Tibial nerve (tissue), 4 donors: ENCODE results near the gene SLC16A2. TPM values are rescaled to one million over a fixed set of nuclear protein-coding genes. Genes with fewer than 3 reads are reported as not detected.

ENCODE experiments used
- DNase-seq, 2 donors: peaks; one replicate each; pipeline ENCODE4 v3.0.0-alpha.2; 2019; ENCODE audit warnings: low spot score in 2 of 2
- H3K27ac ChIP-seq, 4 donors: fragments of 200-600 bp; sonication (generic) in 3 of 4; one replicate each; pipeline ENCODE4 v1.5.1; 2017 to 2019; ENCODE audit warnings: mild to moderate bottlenecking in 1 of 4
- H3K27me3 ChIP-seq, 2 donors: fragments of 200-600 bp; sonication (generic) in 1 of 2; one replicate each; pipeline versions ENCODE4 v1.5.1 to v1.6.0; 2017 to 2019
- H3K36me3 ChIP-seq, 3 donors: fragments of 200-600 bp; sonication (generic); one replicate each; pipeline ENCODE4 v1.5.1; 2018 to 2019
- H3K4me1 ChIP-seq, 4 donors: fragments of 200-600 bp; sonication (generic) in 3 of 4; one replicate each; pipeline ENCODE4 v1.5.1; 2017 to 2019
- H3K4me3 ChIP-seq, 4 donors: fragments of 200-600 bp; sonication (generic) in 3 of 4; one replicate each; pipeline ENCODE4 v1.5.1; 2017 to 2019; ENCODE audit warnings: mild to moderate bottlenecking in 1 of 4, moderate library complexity in 1 of 4
- H3K9me3 ChIP-seq, 4 donors: fragments of 200-600 bp; sonication (generic) in 3 of 4; one replicate each; pipeline ENCODE4 v1.5.1; 2017 to 2019
- EP300 ChIP-seq, 2 donors: sonication (generic); formaldehyde crosslinking; IDR thresholded peaks; one replicate each; pipeline ENCODE4 v1.6.1; 2017; ENCODE audit warnings: antibody characterized with exemption in 2 of 2, mild to moderate bottlenecking in 1 of 2
- POLR2A ChIP-seq, 2 donors: fragments of 450-650 bp; IDR thresholded peaks; one replicate each; pipeline ENCODE4 v1.6.1; 2017; ENCODE audit warnings: antibody characterized with exemption in 2 of 2, mild to moderate bottlenecking in 2 of 2, moderate library complexity in 2 of 2
- WGBS, 2 donors: methylation state at CpG; one replicate each; pipeline ENCODE4 v1.1.5; 2018; 5-methylcytosine and 5-hydroxymethylcytosine counted together
- total RNA-seq, 4 donors: library from RNA; depleted of rRNA; stranded (reverse); fragments of >200 nt; gene quantifications; one replicate each; pipeline ENCODE4 v1.1.0, GENCODE V29; 2016
- TF ChIP-seq, protein P1 (sequence below), 5 experiments: fragments of 200-600 bp in 3 of 5; fragments of 450-650 bp in 2 of 5; sonication (generic) in 3 of 5; IDR thresholded peaks; one replicate each; pipeline ENCODE4 v1.5.1; 2016 to 2019; ENCODE audit warnings: antibody characterized with exemption in 5 of 5, mild to moderate bottlenecking in 3 of 5, moderate library complexity in 2 of 5

SLC16A2 gene
- total RNA-seq, 4 donors from 2014 or later = 9.2 to 13.3 (median 10.8) TPM

GRCh38 chrX:74420196-74421035 is 877 bp upstream of the SLC16A2 start:
- peak in 1 of 2 donors; percentile 32 for TF ChIP-seq POLR2A (IDR thresholded peaks at IDR 0.05)
- TF ChIP-seq, protein P1, sequence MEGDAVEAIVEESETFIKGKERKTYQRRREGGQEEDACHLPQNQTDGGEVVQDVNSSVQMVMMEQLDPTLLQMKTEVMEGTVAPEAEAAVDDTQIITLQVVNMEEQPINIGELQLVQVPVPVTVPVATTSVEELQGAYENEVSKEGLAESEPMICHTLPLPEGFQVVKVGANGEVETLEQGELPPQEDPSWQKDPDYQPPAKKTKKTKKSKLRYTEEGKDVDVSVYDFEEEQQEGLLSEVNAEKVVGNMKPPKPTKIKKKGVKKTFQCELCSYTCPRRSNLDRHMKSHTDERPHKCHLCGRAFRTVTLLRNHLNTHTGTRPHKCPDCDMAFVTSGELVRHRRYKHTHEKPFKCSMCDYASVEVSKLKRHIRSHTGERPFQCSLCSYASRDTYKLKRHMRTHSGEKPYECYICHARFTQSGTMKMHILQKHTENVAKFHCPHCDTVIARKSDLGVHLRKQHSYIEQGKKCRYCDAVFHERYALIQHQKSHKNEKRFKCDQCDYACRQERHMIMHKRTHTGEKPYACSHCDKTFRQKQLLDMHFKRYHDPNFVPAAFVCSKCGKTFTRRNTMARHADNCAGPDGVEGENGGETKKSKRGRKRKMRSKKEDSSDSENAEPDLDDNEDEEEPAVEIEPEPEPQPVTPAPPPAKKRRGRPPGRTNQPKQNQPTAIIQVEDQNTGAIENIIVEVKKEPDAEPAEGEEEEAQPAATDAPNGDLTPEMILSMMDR (IDR thresholded peaks at IDR 0.05) = no peak
- TF ChIP-seq EP300 (IDR thresholded peaks at IDR 0.05) = peak in 1 of 2 donors; percentile 48
- Histone ChIP-seq H3K36me3 (no peaks in the 10 kb centered on the region), H3K27me3 (peaks cover 0 to 25% of the 10 kb centered on the region in 2 donors), H3K27ac (peak overlapping the region; percentile 63 to 94 (median 88)), H3K4me3 (peak overlapping the region; percentile 45 to 63 (median 50)), H3K9me3 (no peaks in the 10 kb centered on the region), H3K4me1 (peaks cover 0 to 15% (median 0%) of the 10 kb centered on the region in 4 donors)
- 0 to 38% methylated on average over 1 to 48 of the region's 54 CpGs for WGBS, 2 donors
- peak; percentile 30 to 35 for DNase-seq

DNA sequence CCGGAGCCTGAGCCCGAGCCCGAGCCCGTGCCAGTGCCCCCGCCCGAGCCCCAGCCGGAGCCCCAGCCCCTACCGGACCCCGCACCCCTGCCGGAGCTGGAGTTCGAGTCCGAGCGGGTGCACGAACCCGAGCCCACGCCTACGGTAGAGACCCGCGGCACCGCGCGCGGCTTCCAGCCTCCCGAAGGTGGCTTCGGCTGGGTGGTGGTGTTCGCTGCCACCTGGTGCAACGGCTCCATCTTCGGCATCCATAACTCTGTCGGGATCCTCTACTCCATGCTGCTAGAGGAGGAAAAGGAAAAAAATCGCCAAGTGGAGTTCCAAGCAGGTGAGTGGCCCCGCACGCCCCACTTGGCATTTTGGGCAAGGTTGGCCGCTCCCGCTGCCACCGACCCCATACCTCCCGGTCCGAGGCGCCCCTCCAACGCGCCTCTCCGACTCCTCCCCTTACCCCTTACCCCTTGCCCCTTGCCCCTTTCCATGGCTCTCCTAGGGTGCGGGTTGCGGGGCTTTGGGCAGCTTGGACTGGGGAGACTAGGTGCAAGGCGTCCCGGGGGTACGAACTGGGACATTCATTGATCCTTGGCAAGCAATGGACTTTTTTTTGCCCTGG is 553 bp downstream of the SLC16A2 start:
- H3K27ac ChIP-seq = peak overlapping the region; percentile 63 to 94 (median 80)
- no peak for DNase-seq
- no peak for TF ChIP-seq EP300 (IDR thresholded peaks at IDR 0.05)
- TF ChIP-seq, protein P1 (IDR thresholded peaks at IDR 0.05) = no peak
- TF ChIP-seq POLR2A (IDR thresholded peaks at IDR 0.05) = no peak
- no peaks in the 10 kb centered on the region for H3K9me3 ChIP-seq
- H3K4me3 ChIP-seq = peak overlapping the region; percentile 45 to 63 (median 50)
- H3K36me3 ChIP-seq = no peaks in the 10 kb centered on the region
- peaks cover 0 to 15% (median 0%) of the 10 kb centered on the region in 4 donors for H3K4me1 ChIP-seq
- peaks cover 0 to 27% of the 10 kb centered on the region in 2 donors for H3K27me3 ChIP-seq
- 0 to 45% methylated on average over 15 to 37 of the region's 46 CpGs for WGBS, 2 donors

DNA sequence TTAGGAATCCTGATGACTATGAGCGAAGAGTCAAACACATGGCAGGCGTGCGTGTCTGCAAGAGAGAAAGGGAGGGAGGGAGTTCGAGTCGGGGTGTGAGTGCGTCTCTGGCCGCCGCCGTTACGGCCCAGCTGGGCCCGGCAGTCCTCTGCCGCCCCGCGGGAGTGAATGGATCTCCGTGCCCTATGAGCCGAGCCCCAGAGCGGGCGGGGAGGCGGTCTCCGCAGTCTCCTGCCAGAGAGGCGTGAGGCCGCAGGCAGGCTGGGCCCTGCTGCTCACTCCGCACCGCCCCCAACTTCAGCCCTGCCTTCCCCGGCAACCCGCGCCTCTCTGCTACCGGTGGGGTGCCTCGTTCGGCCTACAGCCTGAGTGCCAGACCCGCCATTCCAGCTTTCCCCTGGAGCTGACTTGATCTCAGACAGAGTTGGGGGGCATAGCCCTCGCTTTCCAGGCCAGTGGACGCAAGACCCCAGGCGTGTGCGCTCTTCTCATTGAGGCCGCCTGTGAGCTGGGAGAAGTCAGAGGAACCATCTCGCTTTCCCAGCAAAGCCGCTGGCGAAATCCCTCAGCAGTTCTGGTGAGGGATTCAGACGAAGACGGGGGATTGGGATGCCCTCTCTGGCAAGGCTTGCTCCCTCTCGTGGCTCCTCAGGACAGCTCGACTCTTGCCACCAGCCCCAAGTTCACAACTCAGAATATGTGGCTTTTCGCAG is 1.4 kb downstream of the SLC16A2 start:
- TF ChIP-seq, protein P1 (IDR thresholded peaks at IDR 0.05) = no peak
- TF ChIP-seq EP300 (IDR thresholded peaks at IDR 0.05) (no peak), POLR2A (IDR thresholded peaks at IDR 0.05) (no peak)
- peaks cover 0 to 29% of the 10 kb centered on the region in 2 donors for H3K27me3 ChIP-seq
- no peaks in the 10 kb centered on the region for H3K9me3 ChIP-seq
- H3K4me1 ChIP-seq = peaks cover 0 to 15% (median 0%) of the 10 kb centered on the region in 4 donors
- H3K4me3 ChIP-seq = peak overlapping the region; percentile 45 to 63 (median 50)
- no peaks in the 10 kb centered on the region for H3K36me3 ChIP-seq
- DNase-seq = peak in 1 of 2 donors; percentile 20
- 29 to 83% methylated on average over 1 to 44 of the region's 44 CpGs for WGBS, 2 donors
- peak overlapping the region; percentile 36 to 94 (median 80) for H3K27ac ChIP-seq

DNA sequence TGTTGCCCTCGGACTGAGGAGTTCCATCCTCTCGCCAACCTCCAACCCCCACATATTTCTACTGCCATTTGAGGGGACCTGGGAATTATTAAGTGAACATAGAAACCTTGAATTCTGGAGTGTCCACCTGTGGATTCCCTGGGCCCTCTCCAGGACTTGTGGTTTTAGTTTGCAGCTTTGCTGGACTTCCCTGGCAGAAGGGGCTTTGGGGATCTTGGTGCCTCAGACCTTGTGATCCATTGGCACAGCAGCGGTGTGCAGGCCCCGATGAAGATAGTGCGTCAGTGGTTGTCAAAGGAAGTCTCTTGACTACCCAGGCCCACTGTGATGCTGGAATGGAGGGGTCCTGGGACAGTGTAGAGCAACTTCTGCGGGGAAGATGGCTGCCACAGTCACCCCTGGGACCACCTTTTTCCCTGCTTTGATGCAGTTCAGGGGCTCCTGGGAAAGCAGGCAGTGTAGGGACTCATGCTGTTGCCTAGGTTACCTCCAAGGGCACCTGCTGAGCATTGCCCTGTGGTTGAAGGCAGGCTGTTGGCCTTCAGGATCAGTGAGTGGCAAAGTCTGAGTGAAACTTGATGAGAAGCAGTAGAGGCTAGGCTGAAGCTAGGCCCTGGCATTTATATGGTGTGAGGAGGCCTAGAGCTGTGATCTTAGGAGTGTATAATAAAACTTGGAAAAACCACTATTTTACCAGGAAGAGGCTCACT is 2.2 kb downstream of the SLC16A2 start:
- TF ChIP-seq, protein P1 (IDR thresholded peaks at IDR 0.05) = no peak
- TF ChIP-seq EP300 (IDR thresholded peaks at IDR 0.05) = no peak
- TF ChIP-seq POLR2A (IDR thresholded peaks at IDR 0.05) = no peak
- peaks cover 0 to 36% of the 10 kb centered on the region in 2 donors for H3K27me3 ChIP-seq
- H3K27ac ChIP-seq = peak overlapping the region in 3 of 4 donors; percentile 68 to 94 (median 91)
- WGBS, 2 donors = 69 to 73% methylated on average over 5 to 6 of the region's 6 CpGs
- no peaks in the 10 kb centered on the region for H3K36me3 ChIP-seq
- no peak for DNase-seq
- H3K4me1 ChIP-seq = peaks cover 0 to 15% (median 0%) of the 10 kb centered on the region in 4 donors
- no peaks in the 10 kb centered on the region for H3K9me3 ChIP-seq
- H3K4me3 ChIP-seq = peak overlapping the region in 1 of 4 donors; percentile 63
